OCI-LY1 (cell line): ENCODE data around the gene SH3YL1.

Experiments
- H2AFZ ChIP-seq: fragments of 200-600 bp; sonication (generic), shearing (Covaris generic); 2 replicates; pipeline ENCODE4 v1.6.0; 2014; ENCODE audit warnings: antibody characterized with exemption, mild to moderate bottlenecking, low read length
- H3F3A ChIP-seq: fragments of 200-600 bp; sonication (generic), shearing (Covaris generic); 2 replicates; pipeline ENCODE4 v1.6.0; 2014; ENCODE audit warnings: mild to moderate bottlenecking, antibody characterized with exemption, low read length, moderate library complexity; ENCODE audit not compliant: insufficient read depth
- H3K27ac ChIP-seq: fragments of 200-600 bp; sonication (generic); 2 replicates; pipeline ENCODE4 v1.5.1; 2014; ENCODE audit warnings: low read length, mixed run types, mild to moderate bottlenecking, low read depth; ENCODE audit not compliant: poor library complexity, severe bottlenecking
- H3K27me3 ChIP-seq: fragments of 200-600 bp; sonication (generic); 2 replicates; pipeline ENCODE4 v1.6.0; 2014; ENCODE audit warnings: antibody characterized with exemption, mild to moderate bottlenecking, low read length, moderate library complexity; ENCODE audit not compliant: insufficient read depth
- H3K36me3 ChIP-seq: fragments of 200-600 bp; sonication (generic); 2 replicates; pipeline ENCODE4 v1.6.1; 2014; ENCODE audit warnings: mild to moderate bottlenecking, antibody characterized with exemption, low read length, moderate library complexity, mixed read lengths; ENCODE audit not compliant: insufficient read depth
- H3K4me1 ChIP-seq: fragments of 200-600 bp; sonication (generic); 2 replicates; pipeline ENCODE4 v1.5.1; 2014; ENCODE audit warnings: mild to moderate bottlenecking, low read length, moderate library complexity; ENCODE audit not compliant: insufficient read depth, severe bottlenecking
- H3K4me2 ChIP-seq: fragments of 200-600 bp; sonication (generic), shearing (Covaris generic); 2 replicates; pipeline ENCODE4 v1.6.1; 2014; ENCODE audit warnings: low read length
- H3K4me3 ChIP-seq: fragments of 200-600 bp; sonication (generic); 2 replicates; pipeline ENCODE4 v1.5.1; 2014; ENCODE audit warnings: low read length, low read depth, mild to moderate bottlenecking, mixed read lengths; ENCODE audit not compliant: poor library complexity, severe bottlenecking
- H3K79me2 ChIP-seq: fragments of 200-600 bp; shearing (Covaris generic); 2 replicates; pipeline ENCODE4 v1.6.1; 2016; ENCODE audit warnings: mixed run types, low read length, mixed read lengths; ENCODE audit not compliant: insufficient read depth
- H3K9ac ChIP-seq: fragments of 200-600 bp; sonication (generic), shearing (Covaris generic); 2 replicates; pipeline ENCODE4 v1.6.1; 2014; ENCODE audit warnings: mild to moderate bottlenecking, low read length, mixed read lengths
- H3K9me2 ChIP-seq: fragments of 200-600 bp; sonication (generic), shearing (Covaris generic); 2 replicates; pipeline ENCODE4 v1.6.1; 2014; ENCODE audit warnings: low read depth, mild to moderate bottlenecking, low read length, mixed read lengths
- H3K9me3 ChIP-seq: fragments of 200-600 bp; shearing (Covaris generic); 2 replicates; pipeline ENCODE4 v1.6.1; 2014; ENCODE audit warnings: low read length, mixed read lengths
- H4K20me1 ChIP-seq: fragments of 200-600 bp; sonication (generic), shearing (Covaris generic); 2 replicates; pipeline ENCODE4 v1.6.0; 2016; ENCODE audit warnings: mild to moderate bottlenecking, low read length; ENCODE audit not compliant: insufficient read depth
- EZH2 ChIP-seq: fragments of 200-600 bp; sonication (generic), shearing (Covaris generic); IDR thresholded peaks from 2 replicates; pipeline ENCODE4 v1.8.0; 2017; ENCODE audit warnings: borderline replicate concordance, mixed run types, mild to moderate bottlenecking, antibody characterized with exemption, low read length, moderate library complexity, mixed read lengths
- TF ChIP-seq, protein P1 (sequence below): fragments of 200-600 bp; sonication (generic), shearing (Covaris generic); IDR thresholded peaks from 2 replicates; pipeline ENCODE4 v1.5.1; 2017; ENCODE audit warnings: mild to moderate bottlenecking, antibody characterized with exemption, low read length, moderate library complexity, mixed read lengths

Gene SH3YL1

GRCh38 chr2:259789-260331 is 4.0 kb downstream of the SH3YL1 start:
- H3K9ac ChIP-seq, result no peak overlapping the region
- peaks cover 12% of the 10 kb centered on the region; the same call in 1 of the 2 replicates for H3K36me3 ChIP-seq
- 0 out of 2 replicates have a peak, but pooled peaks cover under 1% of the 10 kb centered on the region for H3K79me2 ChIP-seq
- no peak for TF ChIP-seq EZH2
- TF ChIP-seq, protein P1, sequence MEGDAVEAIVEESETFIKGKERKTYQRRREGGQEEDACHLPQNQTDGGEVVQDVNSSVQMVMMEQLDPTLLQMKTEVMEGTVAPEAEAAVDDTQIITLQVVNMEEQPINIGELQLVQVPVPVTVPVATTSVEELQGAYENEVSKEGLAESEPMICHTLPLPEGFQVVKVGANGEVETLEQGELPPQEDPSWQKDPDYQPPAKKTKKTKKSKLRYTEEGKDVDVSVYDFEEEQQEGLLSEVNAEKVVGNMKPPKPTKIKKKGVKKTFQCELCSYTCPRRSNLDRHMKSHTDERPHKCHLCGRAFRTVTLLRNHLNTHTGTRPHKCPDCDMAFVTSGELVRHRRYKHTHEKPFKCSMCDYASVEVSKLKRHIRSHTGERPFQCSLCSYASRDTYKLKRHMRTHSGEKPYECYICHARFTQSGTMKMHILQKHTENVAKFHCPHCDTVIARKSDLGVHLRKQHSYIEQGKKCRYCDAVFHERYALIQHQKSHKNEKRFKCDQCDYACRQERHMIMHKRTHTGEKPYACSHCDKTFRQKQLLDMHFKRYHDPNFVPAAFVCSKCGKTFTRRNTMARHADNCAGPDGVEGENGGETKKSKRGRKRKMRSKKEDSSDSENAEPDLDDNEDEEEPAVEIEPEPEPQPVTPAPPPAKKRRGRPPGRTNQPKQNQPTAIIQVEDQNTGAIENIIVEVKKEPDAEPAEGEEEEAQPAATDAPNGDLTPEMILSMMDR, result no peak
- H2AFZ ChIP-seq, result no peak overlapping the region
- no peaks in the 10 kb centered on the region for H3K9me2 ChIP-seq
- H3K4me1 ChIP-seq, result peaks cover 24% of the 10 kb centered on the region
- H3K9me3 ChIP-seq, result peaks cover 7% of the 10 kb centered on the region; the same call in 1 of the 2 replicates
- no peaks in the 10 kb centered on the region for H4K20me1 ChIP-seq
- no peak overlapping the region for H3K4me3 ChIP-seq
- H3K27me3 ChIP-seq, result no peaks in the 10 kb centered on the region
- no peaks in the 10 kb centered on the region for H3F3A ChIP-seq
- H3K27ac ChIP-seq, result no peak overlapping the region
- H3K4me2 ChIP-seq, result no peak overlapping the region

DNA sequence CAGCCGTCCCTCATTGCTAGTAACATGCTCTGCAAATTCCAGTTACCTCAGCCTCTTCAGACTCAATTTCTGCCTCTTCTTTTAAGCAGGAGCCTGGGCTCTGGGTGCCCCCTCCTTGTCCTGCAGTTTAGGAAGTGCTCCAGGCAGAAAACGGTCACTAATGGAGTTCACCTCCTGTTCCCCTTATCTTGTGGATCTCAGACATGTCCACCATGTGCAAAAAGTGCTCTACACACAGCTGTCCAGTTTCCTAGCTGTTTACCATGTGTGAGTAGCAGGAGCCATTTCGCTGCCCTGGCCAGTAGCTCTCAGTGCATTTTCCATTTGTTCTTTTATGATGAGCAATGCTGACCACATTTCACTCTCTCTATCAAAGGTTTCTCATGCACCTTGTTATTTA is 4.9 kb downstream of the SH3YL1 start:
- Histone ChIP-seq H3K9me3 (peaks cover 7% of the 10 kb centered on the region; the same call in 1 of the 2 replicates), H3K4me1 (peaks cover 21% of the 10 kb centered on the region), H3K27me3 (no peaks in the 10 kb centered on the region), H2AFZ (no peak overlapping the region), H4K20me1 (no peaks in the 10 kb centered on the region), H3K9ac (no peak overlapping the region), H3K36me3 (peaks cover 12% of the 10 kb centered on the region; the same call in 1 of the 2 replicates), H3K9me2 (no peaks in the 10 kb centered on the region), H3K27ac (no peak overlapping the region), H3K79me2 (no peaks in the 10 kb centered on the region), H3F3A (no peaks in the 10 kb centered on the region), H3K4me3 (no peak overlapping the region), H3K4me2 (no peak overlapping the region)
- TF ChIP-seq EZH2, result no peak
- TF ChIP-seq, protein P1, result no peak

GRCh38 chr2:257842-258241 is 6.0 kb downstream of the SH3YL1 start:
- Histone ChIP-seq H3K4me3 (no peak overlapping the region), H3F3A (no peaks in the 10 kb centered on the region), H3K4me2 (no peak overlapping the region), H3K4me1 (peaks cover 10% of the 10 kb centered on the region), H4K20me1 (no peaks in the 10 kb centered on the region), H3K27me3 (no peaks in the 10 kb centered on the region), H3K9ac (no peak overlapping the region), H3K9me3 (peaks cover 7% of the 10 kb centered on the region; the same call in 1 of the 2 replicates), H2AFZ (no peak overlapping the region), H3K36me3 (peaks cover 12% of the 10 kb centered on the region; the same call in 1 of the 2 replicates), H3K79me2 (no peaks in the 10 kb centered on the region), H3K27ac (no peak overlapping the region), H3K9me2 (no peaks in the 10 kb centered on the region)
- no peak for TF ChIP-seq EZH2
- TF ChIP-seq, protein P1, result no peak
